ENCODE measurements around the gene ADH7.
"Not testable (repeated sequence)": the region's sequence is repeated elsewhere in the genome, so short reads cannot be mapped to it uniquely, and the experiment has no call there.

The ADH7 gene

DNA sequence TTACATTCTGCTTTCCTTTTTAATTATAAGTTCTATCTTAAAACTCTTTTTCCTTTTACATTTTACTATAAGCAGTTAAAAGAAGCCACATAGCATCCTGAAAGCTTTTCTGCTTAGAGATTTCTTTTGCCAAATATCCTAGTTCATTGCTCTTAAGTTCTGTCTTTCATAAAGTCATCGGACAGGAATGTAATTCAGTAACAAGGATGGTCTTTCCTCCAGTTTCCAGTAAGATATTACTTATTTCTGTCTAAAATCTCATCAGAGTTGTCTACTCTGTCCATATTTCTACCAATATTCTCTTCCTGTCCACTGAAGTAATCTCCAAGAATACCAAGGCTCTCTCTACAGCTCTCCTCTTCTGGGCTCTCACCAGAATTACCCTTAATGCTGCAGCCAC lies 45.1 kb downstream of the ADH7 start:
- no peak for TF ChIP-seq PAX5 (IDR thresholded peaks at IDR 0.05; ENCODE audit: insufficient read depth, low read length, severe bottlenecking)
- no peak for DNase-seq (ENCODE audit: insufficient read length, low spot score)
- FAIRE-seq, result no peak

DNA sequence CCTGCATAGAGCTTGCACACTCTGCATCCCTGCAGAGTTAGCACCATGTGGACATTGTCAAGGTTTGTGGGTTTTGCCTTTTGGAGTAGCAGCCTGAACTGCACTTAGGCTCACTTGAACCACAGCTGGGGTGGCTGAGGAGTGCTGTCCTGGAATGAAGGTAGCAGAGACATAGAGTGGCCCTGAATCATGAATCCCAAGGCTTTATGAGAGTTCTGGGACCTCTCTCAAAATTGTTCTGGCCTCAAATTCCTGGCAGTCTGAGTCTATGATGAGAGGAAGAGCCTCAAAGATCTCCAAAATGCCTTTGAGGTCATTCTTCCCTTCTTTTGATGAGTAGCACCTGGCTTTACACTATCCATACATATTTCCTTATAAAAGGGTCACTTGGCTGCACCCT lies 45.5 kb downstream of the ADH7 start:
- no peak for FAIRE-seq
- no peak for DNase-seq (ENCODE audit: insufficient read length, low spot score)

DNA sequence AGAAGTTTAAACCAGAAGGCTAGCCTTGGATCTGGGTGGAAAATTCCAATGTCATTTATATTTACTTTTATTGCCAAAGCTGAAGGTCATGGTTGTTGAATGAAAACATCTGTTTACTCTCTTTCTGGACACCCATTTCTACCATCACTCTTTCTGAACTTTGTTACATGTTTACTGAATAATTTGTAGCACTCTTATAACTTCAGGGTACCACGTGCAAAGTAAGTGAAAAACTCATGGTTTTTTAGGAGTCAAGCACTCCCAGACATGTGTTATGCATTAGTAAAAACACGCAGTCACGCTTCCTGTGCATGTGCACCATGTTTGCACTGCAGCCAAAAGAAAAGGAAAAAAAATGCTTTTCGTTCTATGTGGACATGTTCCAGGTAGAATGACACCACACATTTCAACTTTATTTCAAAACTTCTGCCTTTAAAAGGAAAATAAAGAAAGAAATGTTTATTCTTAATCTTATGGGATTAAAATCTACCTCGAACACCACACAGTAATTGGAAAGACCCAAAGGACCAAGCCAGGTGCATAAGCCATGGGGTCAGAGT lies 51.2 kb downstream of the ADH7 start:
- DNase-seq (ENCODE audit: insufficient read length, low spot score), result no peak
- FAIRE-seq, result no peak
- TF ChIP-seq POU2F2 (IDR thresholded peaks at IDR 0.05; ENCODE audit: low read depth, low read length) (no peak), SPI1 (IDR thresholded peaks at IDR 0.05; ENCODE audit: low read depth, low read length) (no peak), TAF1 (IDR thresholded peaks at IDR 0.05; ENCODE audit: low read depth, low read length) (no peak), POLR2AphosphoS5 (IDR thresholded peaks at IDR 0.05; ENCODE audit: low read depth, low read length) (no peak), POLR2A (IDR thresholded peaks at IDR 0.05; ENCODE audit: low read depth, low read length) (no peak), PAX5 (IDR thresholded peaks at IDR 0.05; ENCODE audit: insufficient read depth, low read length, severe bottlenecking) (no peak)

More for the DNA sequence above, 45.5 kb downstream of the ADH7 start:
- TF ChIP-seq TAF1 (IDR thresholded peaks at IDR 0.05; ENCODE audit: low read depth, low read length), result no peak
- no peak for TF ChIP-seq PAX5 (IDR thresholded peaks at IDR 0.05; ENCODE audit: insufficient read depth, low read length, severe bottlenecking)
- no peak for TF ChIP-seq SPI1 (IDR thresholded peaks at IDR 0.05; ENCODE audit: low read depth, low read length)
- no peak for TF ChIP-seq POLR2A (IDR thresholded peaks at IDR 0.05; ENCODE audit: low read depth, low read length)
- no peak for TF ChIP-seq POU2F2 (IDR thresholded peaks at IDR 0.05; ENCODE audit: low read depth, low read length)
- no peak for TF ChIP-seq POLR2AphosphoS5 (IDR thresholded peaks at IDR 0.05; ENCODE audit: low read depth, low read length)

DNA sequence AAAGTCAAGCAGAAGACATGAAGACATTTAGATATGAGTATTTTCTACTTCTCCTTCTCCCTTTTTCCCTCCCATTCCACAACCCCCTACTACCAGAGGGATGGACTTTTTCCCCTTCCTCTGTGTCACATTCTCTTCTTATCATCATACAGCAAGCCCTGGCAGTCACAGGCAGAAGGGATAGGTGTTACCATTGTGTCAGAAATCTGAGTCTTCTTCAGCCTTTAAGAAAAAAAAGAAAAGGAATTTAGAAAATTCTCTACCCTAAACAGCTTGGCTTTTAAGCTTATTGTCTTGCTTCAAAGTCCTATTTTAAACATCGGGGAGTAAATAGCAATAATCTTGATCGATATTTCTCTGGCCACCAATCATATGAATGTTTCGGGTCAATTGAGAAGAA lies 51.7 kb downstream of the ADH7 start:
- FAIRE-seq (no peak), DNase-seq (ENCODE audit: insufficient read length, low spot score) (no peak)
- TF ChIP-seq PAX5 (IDR thresholded peaks at IDR 0.05; ENCODE audit: insufficient read depth, low read length, severe bottlenecking) (no peak), TAF1 (IDR thresholded peaks at IDR 0.05; ENCODE audit: low read depth, low read length) (no peak), POU2F2 (IDR thresholded peaks at IDR 0.05; ENCODE audit: low read depth, low read length) (no peak), POLR2AphosphoS5 (IDR thresholded peaks at IDR 0.05; ENCODE audit: low read depth, low read length) (no peak), SPI1 (IDR thresholded peaks at IDR 0.05; ENCODE audit: low read depth, low read length) (no peak), POLR2A (IDR thresholded peaks at IDR 0.05; ENCODE audit: low read depth, low read length) (no peak)

DNA sequence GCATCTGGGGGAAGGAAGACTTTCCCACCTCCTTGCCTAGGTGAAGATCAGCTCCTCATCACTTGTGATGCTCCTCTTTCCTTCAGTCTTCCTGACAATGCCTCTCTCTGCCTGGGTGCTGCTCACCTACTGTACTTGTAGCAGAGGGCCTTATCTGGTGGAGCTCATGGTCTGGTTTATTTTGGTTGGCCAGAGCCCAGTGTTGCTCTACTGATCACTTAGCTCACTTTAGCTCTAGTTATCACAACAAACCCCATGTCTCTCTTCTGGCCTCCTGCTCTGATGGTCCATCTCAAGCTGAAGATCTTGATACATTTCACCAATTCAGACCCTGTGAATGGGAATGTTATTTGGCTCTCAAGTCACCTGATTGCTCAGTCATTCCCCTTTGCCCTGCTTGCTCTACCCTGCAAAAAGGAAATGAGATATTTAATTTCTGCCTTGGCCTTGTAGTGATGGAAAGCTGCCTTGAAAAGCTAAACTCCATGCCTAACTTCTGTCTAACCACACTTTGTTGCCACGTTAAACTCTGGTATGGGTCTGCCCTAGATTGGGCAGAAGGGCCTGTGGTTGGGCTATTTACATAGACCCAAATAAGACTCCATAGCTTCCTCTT lies 52.3 kb downstream of the ADH7 start:
- TF ChIP-seq POU2F2 (IDR thresholded peaks at IDR 0.05; ENCODE audit: low read depth, low read length) (no peak), POLR2A (IDR thresholded peaks at IDR 0.05; ENCODE audit: low read depth, low read length) (no peak), PAX5 (IDR thresholded peaks at IDR 0.05; ENCODE audit: insufficient read depth, low read length, severe bottlenecking) (no peak), TAF1 (IDR thresholded peaks at IDR 0.05; ENCODE audit: low read depth, low read length) (no peak), SPI1 (IDR thresholded peaks at IDR 0.05; ENCODE audit: low read depth, low read length) (no peak), POLR2AphosphoS5 (IDR thresholded peaks at IDR 0.05; ENCODE audit: low read depth, low read length) (no peak)
- no peak for FAIRE-seq
- DNase-seq (ENCODE audit: insufficient read length, low spot score), result no peak

DNA sequence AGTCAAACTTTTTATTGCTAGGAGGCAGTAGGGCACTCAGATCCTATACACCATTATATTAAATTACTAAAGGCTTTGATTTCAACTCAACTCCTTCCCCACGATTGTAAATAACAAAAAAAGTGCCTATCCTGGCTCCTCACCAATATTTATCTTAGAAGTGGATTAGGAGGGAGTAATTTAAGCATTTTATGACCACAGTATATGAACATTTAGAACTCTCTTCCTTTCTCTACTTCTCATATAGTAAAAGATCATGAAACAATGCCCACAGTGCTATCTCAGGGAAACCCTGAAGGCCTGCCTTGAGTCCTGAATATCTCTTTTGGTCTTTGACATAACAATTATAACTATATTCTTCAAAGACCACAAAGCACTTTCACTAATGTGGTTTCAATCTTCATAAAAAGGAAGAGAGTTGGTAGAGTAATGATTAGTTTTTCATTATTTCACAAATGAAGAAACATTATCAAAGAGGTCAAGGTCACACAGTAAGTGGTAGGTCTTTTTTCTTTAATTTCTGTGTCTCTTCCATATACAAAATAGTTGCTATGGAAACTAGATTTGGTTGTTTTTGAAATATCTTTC lies 53.5 kb downstream of the ADH7 start:
- TF ChIP-seq POLR2AphosphoS5 (IDR thresholded peaks at IDR 0.05; ENCODE audit: low read depth, low read length), result no peak
- no peak for TF ChIP-seq TAF1 (IDR thresholded peaks at IDR 0.05; ENCODE audit: low read depth, low read length)
- TF ChIP-seq POU2F2 (IDR thresholded peaks at IDR 0.05; ENCODE audit: low read depth, low read length), result no peak
- TF ChIP-seq PAX5 (IDR thresholded peaks at IDR 0.05; ENCODE audit: insufficient read depth, low read length, severe bottlenecking), result no peak
- no peak for TF ChIP-seq POLR2A (IDR thresholded peaks at IDR 0.05; ENCODE audit: low read depth, low read length)
- TF ChIP-seq SPI1 (IDR thresholded peaks at IDR 0.05; ENCODE audit: low read depth, low read length), result no peak
- DNase-seq (ENCODE audit: insufficient read length, low spot score) (no peak), FAIRE-seq (no peak)

GRCh38 chr4:99379571-99379970 lies 55.6 kb downstream of the ADH7 start:
- no peak for FAIRE-seq
- no peak for TF ChIP-seq PAX5 (IDR thresholded peaks at IDR 0.05; ENCODE audit: insufficient read depth, low read length, severe bottlenecking)
- no peak for TF ChIP-seq SPI1 (IDR thresholded peaks at IDR 0.05; ENCODE audit: low read depth, low read length)
- TF ChIP-seq POLR2AphosphoS5 (IDR thresholded peaks at IDR 0.05; ENCODE audit: low read depth, low read length), result no peak
- no peak for TF ChIP-seq POU2F2 (IDR thresholded peaks at IDR 0.05; ENCODE audit: low read depth, low read length)
- no peak for TF ChIP-seq TAF1 (IDR thresholded peaks at IDR 0.05; ENCODE audit: low read depth, low read length)
- TF ChIP-seq POLR2A (IDR thresholded peaks at IDR 0.05; ENCODE audit: low read depth, low read length), result no peak
- no peak for DNase-seq (ENCODE audit: insufficient read length, low spot score)

GRCh38 chr4:99378876-99379275 lies 56.3 kb downstream of the ADH7 start:
- TF ChIP-seq PAX5 (IDR thresholded peaks at IDR 0.05; ENCODE audit: insufficient read depth, low read length, severe bottlenecking) (no peak), POU2F2 (IDR thresholded peaks at IDR 0.05; ENCODE audit: low read depth, low read length) (no peak), POLR2AphosphoS5 (IDR thresholded peaks at IDR 0.05; ENCODE audit: low read depth, low read length) (no peak), SPI1 (IDR thresholded peaks at IDR 0.05; ENCODE audit: low read depth, low read length) (no peak)
- FAIRE-seq, result no peak
- no peak for DNase-seq (ENCODE audit: insufficient read length, low spot score)

DNA sequence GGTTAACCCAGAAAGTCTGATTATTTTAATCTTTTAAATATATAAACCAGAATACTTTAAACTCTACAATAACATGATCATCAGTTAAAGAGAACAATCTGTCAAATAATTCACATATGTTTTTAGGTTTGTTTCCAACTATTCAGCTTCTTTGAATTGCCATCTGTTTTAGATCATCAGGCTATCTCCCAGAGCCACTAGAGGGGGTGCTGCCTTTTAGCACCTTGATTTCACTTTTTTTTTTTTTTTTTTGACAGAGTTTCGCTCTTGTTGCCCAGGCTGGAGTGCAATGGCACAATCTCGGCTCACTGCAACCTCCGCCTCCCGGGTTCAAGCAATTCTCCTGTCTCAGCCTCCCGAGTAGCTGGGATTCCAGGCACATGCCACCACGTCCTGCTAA lies 57.8 kb downstream of the ADH7 start:
- not testable (repeated sequence) for DNase-seq (ENCODE audit: insufficient read length, low spot score); FAIRE-seq

DNA sequence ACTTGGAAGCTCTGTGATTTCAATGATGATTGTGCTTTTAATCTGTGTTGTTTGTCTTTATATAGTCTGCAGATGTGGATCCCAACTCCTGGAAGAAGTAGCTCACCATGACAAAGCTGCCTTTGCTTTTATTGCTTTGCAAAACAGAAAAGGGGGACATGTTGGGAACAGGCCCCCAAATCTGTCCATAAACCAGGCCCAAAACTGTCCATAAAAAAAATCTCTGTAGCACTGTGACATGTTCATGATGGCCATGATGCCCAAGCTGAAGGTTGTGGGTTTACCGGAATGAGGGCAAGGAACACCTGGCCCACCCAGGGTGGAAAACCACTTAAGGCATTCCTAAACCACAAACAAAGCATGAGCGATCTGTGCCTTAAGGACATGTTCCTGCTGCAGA lies 62.7 kb downstream of the ADH7 start:
- not testable (repeated sequence) for DNase-seq (ENCODE audit: insufficient read length, low spot score); FAIRE-seq

DNA sequence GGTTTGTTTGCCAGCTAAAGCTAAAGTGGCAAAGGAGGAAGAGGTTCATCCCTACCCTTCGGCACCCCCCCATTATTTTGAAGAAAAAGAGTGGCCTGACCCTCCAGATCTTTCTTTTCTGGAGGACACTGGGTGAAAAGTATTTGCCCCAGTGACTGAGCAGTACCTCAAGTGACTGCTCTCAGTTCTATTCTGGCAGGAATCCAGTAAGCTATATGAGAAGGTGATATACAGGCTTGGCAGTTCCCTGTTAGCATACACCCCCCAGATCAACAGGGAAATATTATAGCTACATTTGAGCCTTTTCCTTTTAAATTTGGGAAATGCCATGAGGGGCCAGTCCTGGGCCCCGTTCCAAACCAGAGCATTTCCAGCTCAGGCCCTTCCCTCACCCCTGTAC lies 67.3 kb downstream of the ADH7 start:
- not testable (repeated sequence) for DNase-seq (ENCODE audit: insufficient read length, low spot score); FAIRE-seq
